MM.1S (cell line): ENCODE data around the gene RPS6KA4.

Experiments used
- EZH2 ChIP-seq: fragments of 300-600 bp; sonication (generic); optimal IDR thresholded peaks from 2 replicates; pipeline ENCODE3; 2017; ENCODE audit warnings: low read depth, mild to moderate bottlenecking, antibody characterized with exemption, low read length, mixed read lengths
- EZH2phosphoT487 ChIP-seq: fragments of 300-600 bp; sonication (generic); IDR thresholded peaks from 2 replicates; pipeline ENCODE4 v1.6.1; 2018; ENCODE audit warnings: antibody characterized with exemption, low read length
- TF ChIP-seq, protein P1 (sequence below): fragments of 300-600 bp; sonication (generic); IDR thresholded peaks from 2 replicates; pipeline ENCODE4 v1.5.1; 2016; ENCODE audit warnings: antibody characterized with exemption, low read length, mixed read lengths

DNA sequence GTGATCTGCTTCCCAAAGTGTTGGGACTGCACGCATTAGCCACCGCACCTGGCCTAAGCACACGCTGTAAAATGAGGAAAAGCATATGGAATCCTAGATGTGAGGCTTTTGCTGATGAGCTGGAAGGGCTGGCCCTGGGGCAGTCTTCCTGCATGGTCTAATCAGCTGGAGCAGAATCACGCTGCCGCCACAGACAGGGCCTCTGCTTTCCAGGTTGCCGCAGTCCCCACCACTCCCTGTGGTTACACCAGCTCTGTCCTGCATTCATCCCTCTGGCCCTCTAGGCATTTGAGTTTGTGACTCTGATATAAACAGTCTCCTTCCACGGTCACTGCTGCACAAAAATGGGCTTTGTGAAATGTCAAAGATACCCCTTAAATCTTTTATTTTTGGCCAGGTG is 17.1 kb downstream of the RPS6KA4 start:
- TF ChIP-seq, protein P1, sequence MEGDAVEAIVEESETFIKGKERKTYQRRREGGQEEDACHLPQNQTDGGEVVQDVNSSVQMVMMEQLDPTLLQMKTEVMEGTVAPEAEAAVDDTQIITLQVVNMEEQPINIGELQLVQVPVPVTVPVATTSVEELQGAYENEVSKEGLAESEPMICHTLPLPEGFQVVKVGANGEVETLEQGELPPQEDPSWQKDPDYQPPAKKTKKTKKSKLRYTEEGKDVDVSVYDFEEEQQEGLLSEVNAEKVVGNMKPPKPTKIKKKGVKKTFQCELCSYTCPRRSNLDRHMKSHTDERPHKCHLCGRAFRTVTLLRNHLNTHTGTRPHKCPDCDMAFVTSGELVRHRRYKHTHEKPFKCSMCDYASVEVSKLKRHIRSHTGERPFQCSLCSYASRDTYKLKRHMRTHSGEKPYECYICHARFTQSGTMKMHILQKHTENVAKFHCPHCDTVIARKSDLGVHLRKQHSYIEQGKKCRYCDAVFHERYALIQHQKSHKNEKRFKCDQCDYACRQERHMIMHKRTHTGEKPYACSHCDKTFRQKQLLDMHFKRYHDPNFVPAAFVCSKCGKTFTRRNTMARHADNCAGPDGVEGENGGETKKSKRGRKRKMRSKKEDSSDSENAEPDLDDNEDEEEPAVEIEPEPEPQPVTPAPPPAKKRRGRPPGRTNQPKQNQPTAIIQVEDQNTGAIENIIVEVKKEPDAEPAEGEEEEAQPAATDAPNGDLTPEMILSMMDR = no peak
- TF ChIP-seq EZH2 (no peak), EZH2phosphoT487 (no peak)
